NK-92 (cell line): Measurements from ENCODE around the gene CTNND1.

ENCODE experiments used
- DNase-seq: peaks from one replicate; lab custom pipeline; 2025; ENCODE audit not compliant: unreplicated experiment; lab: John Stamatoyannopoulos, UW

Gene CTNND1

GRCh38 chr11:57868491-57868890 lies 106.9 kb downstream of the CTNND1 start:
- no peak for DNase-seq
